B cell (primary cell): ENCODE results near the gene STYX.

ENCODE experiments used
- EZH2 ChIP-seq: IDR thresholded peaks from 2 replicates; pipeline ENCODE4 v1.6.1; 2012; ENCODE audit warnings: borderline replicate concordance, low read depth, mild to moderate bottlenecking, moderate library complexity, low read length; ENCODE audit not compliant: insufficient read depth, poor library complexity, severe bottlenecking
- TF ChIP-seq, protein P1 (sequence below): fragments of 200-600 bp; IDR thresholded peaks from one replicate; pipeline ENCODE4 v1.8.0; 2022; ENCODE audit warnings: antibody characterized with exemption, mild to moderate bottlenecking

DNA sequence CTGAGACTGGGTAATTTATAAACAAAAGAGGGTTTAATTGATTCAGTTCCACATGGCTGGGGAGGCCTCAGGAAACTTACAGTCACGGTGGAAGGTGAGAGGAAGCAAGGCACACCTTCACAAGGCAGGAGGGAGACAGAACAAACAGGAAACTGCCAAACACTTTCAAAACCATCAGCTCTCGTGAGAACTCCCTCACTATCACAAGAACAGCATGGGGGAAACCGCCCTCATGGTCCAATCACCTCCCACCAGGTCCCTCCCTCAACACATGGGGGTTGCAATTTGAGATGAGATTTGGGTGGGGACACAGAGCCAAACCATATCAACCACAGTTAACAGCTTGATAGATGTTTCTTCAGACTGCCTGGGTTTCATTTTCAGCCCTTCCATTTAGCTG is 67.7 kb downstream of the STYX start:
- TF ChIP-seq, protein P1, sequence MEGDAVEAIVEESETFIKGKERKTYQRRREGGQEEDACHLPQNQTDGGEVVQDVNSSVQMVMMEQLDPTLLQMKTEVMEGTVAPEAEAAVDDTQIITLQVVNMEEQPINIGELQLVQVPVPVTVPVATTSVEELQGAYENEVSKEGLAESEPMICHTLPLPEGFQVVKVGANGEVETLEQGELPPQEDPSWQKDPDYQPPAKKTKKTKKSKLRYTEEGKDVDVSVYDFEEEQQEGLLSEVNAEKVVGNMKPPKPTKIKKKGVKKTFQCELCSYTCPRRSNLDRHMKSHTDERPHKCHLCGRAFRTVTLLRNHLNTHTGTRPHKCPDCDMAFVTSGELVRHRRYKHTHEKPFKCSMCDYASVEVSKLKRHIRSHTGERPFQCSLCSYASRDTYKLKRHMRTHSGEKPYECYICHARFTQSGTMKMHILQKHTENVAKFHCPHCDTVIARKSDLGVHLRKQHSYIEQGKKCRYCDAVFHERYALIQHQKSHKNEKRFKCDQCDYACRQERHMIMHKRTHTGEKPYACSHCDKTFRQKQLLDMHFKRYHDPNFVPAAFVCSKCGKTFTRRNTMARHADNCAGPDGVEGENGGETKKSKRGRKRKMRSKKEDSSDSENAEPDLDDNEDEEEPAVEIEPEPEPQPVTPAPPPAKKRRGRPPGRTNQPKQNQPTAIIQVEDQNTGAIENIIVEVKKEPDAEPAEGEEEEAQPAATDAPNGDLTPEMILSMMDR, result no peak
- no peak for TF ChIP-seq EZH2
